ENCODE results near the gene RASD1. TPM values are rescaled to one million over a fixed set of nuclear protein-coding genes. Genes with fewer than 3 reads are reported as not detected.

RASD1 gene
- total RNA-seq, 1 donor from 2014 or later, result 2.1 TPM

GRCh38 chr17:17525311-17525710 is 29.1 kb upstream of the RASD1 start:
- H3K36me3 Mint-ChIP-seq, result no peaks in the 10 kb centered on the region
- TF ChIP-seq CTCF (IDR thresholded peaks at IDR 0.05; ENCODE audit: unreplicated experiment), result no peak
- peaks cover 11% of the 10 kb centered on the region for H3K4me1 Mint-ChIP-seq
- no peak overlapping the region for H3K27ac Mint-ChIP-seq
- no peaks in the 10 kb centered on the region for H3K27me3 Mint-ChIP-seq (ENCODE audit: low read depth)
- no peak overlapping the region for H3K4me3 Mint-ChIP-seq
- H3K9me3 Mint-ChIP-seq, result no peaks in the 10 kb centered on the region
- DNase-seq (ENCODE audit: low spot score in 2 of 2, unreplicated experiment in 2 of 2), result no peak

GRCh38 chr17:17523731-17524490 is 27.7 kb upstream of the RASD1 start:
- Mint-ChIP-seq H3K27ac (no peak overlapping the region), H3K9me3 (no peaks in the 10 kb centered on the region), H3K4me3 (no peak overlapping the region), H3K4me1 (peaks cover 11% of the 10 kb centered on the region), H3K27me3 (ENCODE audit: low read depth) (no peaks in the 10 kb centered on the region), H3K36me3 (no peaks in the 10 kb centered on the region)
- no peak for TF ChIP-seq CTCF (IDR thresholded peaks at IDR 0.05; ENCODE audit: unreplicated experiment)
- DNase-seq (ENCODE audit: low spot score in 2 of 2, unreplicated experiment in 2 of 2), result no peak

- H3K36me3 Mint-ChIP-seq, result no peaks in the 10 kb centered on the region
- H3K4me1 Mint-ChIP-seq, result peaks cover 10% of the 10 kb centered on the region
- no peak for TF ChIP-seq CTCF (IDR thresholded peaks at IDR 0.05; ENCODE audit: unreplicated experiment)
- H3K27me3 Mint-ChIP-seq (ENCODE audit: low read depth), result no peaks in the 10 kb centered on the region
- no peaks in the 10 kb centered on the region for H3K9me3 Mint-ChIP-seq
- H3K4me3 Mint-ChIP-seq, result no peak overlapping the region
- no peak for DNase-seq (ENCODE audit: low spot score in 2 of 2, unreplicated experiment in 2 of 2)
- H3K27ac Mint-ChIP-seq, result peak overlapping the region; percentile 43
Observed at GRCh38 chr17:17523001-17523730, 27.0 kb upstream of the RASD1 start.

GRCh38 chr17:17520599-17521232 is 24.5 kb upstream of the RASD1 start:
- TF ChIP-seq CTCF (IDR thresholded peaks at IDR 0.05; ENCODE audit: unreplicated experiment), result no peak
- Mint-ChIP-seq H3K27ac (no peak overlapping the region), H3K9me3 (no peaks in the 10 kb centered on the region), H3K27me3 (ENCODE audit: low read depth) (no peaks in the 10 kb centered on the region), H3K4me3 (no peak overlapping the region), H3K36me3 (no peaks in the 10 kb centered on the region), H3K4me1 (peaks cover 15% of the 10 kb centered on the region)
- no peak for DNase-seq (ENCODE audit: low spot score in 2 of 2, unreplicated experiment in 2 of 2)

- Mint-ChIP-seq H3K27me3 (ENCODE audit: low read depth) (no peaks in the 10 kb centered on the region), H3K36me3 (no peaks in the 10 kb centered on the region), H3K9me3 (no peaks in the 10 kb centered on the region), H3K27ac (no peak overlapping the region), H3K4me1 (peaks cover 23% of the 10 kb centered on the region), H3K4me3 (no peak overlapping the region)
- no peak for TF ChIP-seq CTCF (IDR thresholded peaks at IDR 0.05; ENCODE audit: unreplicated experiment)
- no peak for DNase-seq (ENCODE audit: low spot score in 2 of 2, unreplicated experiment in 2 of 2)
Observed at GRCh38 chr17:17519886-17520285, 23.7 kb upstream of the RASD1 start.
